HepG2 (cell line): ENCODE data around the gene PHF13. TPM values are rescaled to one million over a fixed set of nuclear protein-coding genes. Genes with fewer than 3 reads are reported as not detected.

ENCODE experiments used
- ATAC-seq: fragments of 200-7000 bp; cut with Tn5 transposase; 3 replicates; pipeline ENCODE4 v1.9.1; 2020; ENCODE audit warnings: mild to moderate bottlenecking, moderate library complexity
- BruUV-seq: library from RNA; stranded (reverse); fragments of 400-500 nt; replicated peaks from 2 replicates; lab custom pipeline; 2021; lab: Mats Ljungman, UMichigan
- CTCF ChIA-PET: fragments of 300-600 bp; formaldehyde crosslinking; extraction: SDS; loops from one replicate; lab custom pipeline; 2021; ENCODE audit warnings: low total read pairs, inconsistent platforms, low intra/inter-chr PET ratio; lab: Yijun Ruan, JAX
- POLR2A ChIA-PET: fragments of 350-600 bp; sonication (Branson Sonifier 250); formaldehyde crosslinking; loops from one replicate; lab custom pipeline; 2020; ENCODE audit warnings: antibody characterized with exemption, inconsistent platforms; lab: Yijun Ruan, JAX
- DNase-seq: peaks from one replicate; pipeline ENCODE4 v3.0.0-alpha.2; 2015; ENCODE audit warnings: low spot score
- FAIRE-seq: peaks from 3 replicates; lab custom pipeline; 2011; peaks lifted over from hg19 to GRCh38; lab: Jason Lieb, UNC
- H2AFZ ChIP-seq: one replicate; pipeline ENCODE4 v1.6.1; 2011; ENCODE audit warnings: low read length, inconsistent platforms
- H3K27ac ChIP-seq: fragments of 300-600 bp; 3 replicates; pipeline ENCODE4 v1.8.0; 2011; ENCODE audit warnings: mixed run types, mild to moderate bottlenecking, mixed read lengths, low read length, inconsistent platforms; ENCODE audit not compliant: insufficient read depth; ENCODE audit errors: extremely low read length
- H3K27me3 ChIP-seq, 2 experiments: fragments of 200-600 bp in 1 of 2; 2 replicates in 1 of 2; 3 replicates in 1 of 2; pipeline versions ENCODE4 v1.6.0 to v1.8.0; 2011; ENCODE audit warnings: low read length in 2 of 2, mild to moderate bottlenecking in 2 of 2, moderate library complexity in 2 of 2, inconsistent platforms in 1 of 2; ENCODE audit not compliant: insufficient read depth in 2 of 2, control insufficient read depth in 1 of 2
- H3K36me3 ChIP-seq, 2 experiments: fragments of 200-600 bp in 1 of 2; replicated peaks in 1 of 2; 2 replicates in 1 of 2; 3 replicates in 1 of 2; pipeline versions ENCODE4 v1.5.1 to v1.8.0; 2011; ENCODE audit warnings: low read length in 2 of 2, inconsistent platforms in 1 of 2; ENCODE audit not compliant: insufficient read depth in 2 of 2, control insufficient read depth in 1 of 2
- H3K4me1 ChIP-seq: 2 replicates; pipeline ENCODE4 v1.5.1; 2012; ENCODE audit warnings: low read length, inconsistent platforms; ENCODE audit not compliant: insufficient read depth
- H3K4me2 ChIP-seq: 2 replicates; pipeline ENCODE4 v1.6.0; 2011; ENCODE audit warnings: low read depth, low read length, inconsistent platforms
- H3K4me3 ChIP-seq, 3 experiments: fragments of 200-600 bp in 1 of 3; sonication (generic), shearing (Covaris generic) in 1 of 3; replicated peaks in 1 of 3; 2 replicates each; pipeline ENCODE4 v1.5.1; 2011 to 2016; ENCODE audit warnings: low read length in 3 of 3, inconsistent platforms in 2 of 3, low read depth in 2 of 3, mild to moderate bottlenecking in 2 of 3, control low read depth in 1 of 3, mixed read lengths in 1 of 3; ENCODE audit not compliant: insufficient read depth in 1 of 3
- H3K79me2 ChIP-seq: one replicate; pipeline ENCODE4 v1.6.1; 2011; ENCODE audit warnings: low read length, inconsistent platforms; ENCODE audit not compliant: insufficient read depth
- H3K9ac ChIP-seq: 2 replicates; pipeline ENCODE4 v1.6.0; 2011; ENCODE audit warnings: mild to moderate bottlenecking, low read depth, low read length, inconsistent platforms; ENCODE audit not compliant: insufficient read depth
- H3K9me3 ChIP-seq: 2 replicates; pipeline ENCODE4 v1.5.1; 2012; ENCODE audit warnings: mild to moderate bottlenecking, low read length
- H4K20me1 ChIP-seq: 2 replicates; pipeline ENCODE4 v1.6.0; 2011; ENCODE audit warnings: inconsistent platforms, mild to moderate bottlenecking, low read length, moderate library complexity; ENCODE audit not compliant: insufficient read depth
- CBFB ChIP-seq: sonication (generic); formaldehyde crosslinking; IDR thresholded peaks from 2 replicates; pipeline ENCODE4 v1.4.0; 2020; ENCODE audit warnings: missing genetic modification reagents
- ELF4 ChIP-seq: sonication (generic); formaldehyde crosslinking; IDR thresholded peaks from 2 replicates; pipeline ENCODE4 v1.5.0; 2020; ENCODE audit warnings: missing genetic modification reagents, mild to moderate bottlenecking, moderate library complexity, borderline replicate concordance
- SAP130 ChIP-seq: IDR thresholded peaks from 2 replicates; pipeline ENCODE4 v1.6.1; 2016; ENCODE audit warnings: low read depth
- SOX6 ChIP-seq, 2 experiments: fragments of 450-650 bp in 1 of 2; sonication (generic) in 1 of 2; formaldehyde crosslinking in 1 of 2; IDR thresholded peaks; 2 replicates each; pipeline versions ENCODE4 v1.4.0 to v1.6.1; 2017 to 2020; ENCODE audit warnings: antibody characterized with exemption in 1 of 2, mild to moderate bottlenecking in 1 of 2, missing genetic modification reagents in 1 of 2
- ZBTB1 ChIP-seq: sonication (generic); formaldehyde crosslinking; IDR thresholded peaks from 2 replicates; pipeline ENCODE4 v1.4.0; 2020; ENCODE audit warnings: missing genetic modification reagents, borderline replicate concordance
- WGBS: methylation state at CpG from one replicate; pipeline ENCODE4 v1.1.6; 2017; ENCODE audit warnings: low lambda C conversion rate; 5-methylcytosine and 5-hydroxymethylcytosine counted together
- in situ Hi-C: cut with HindIII; loops from 2 replicates; pipeline ENCODE4 v1.10.0; 2017; ENCODE audit warnings: low pct_unique_long_range_greater_than_20kb; ENCODE audit not compliant: extremely low pct_ligation_motif_present
- intact Hi-C: fragments of 100-400 bp; cut with micrococcal nuclease; formaldehyde crosslinking; loops from one replicate; pipeline ENCODE4 v1.10.0; 2022; ENCODE audit not compliant: unreplicated experiment
- polyA plus RNA-seq, 8 experiments: library from polyadenylated mRNA; depleted of rRNA in 3 of 8; stranded (reverse) in 7 of 8; unstranded in 1 of 8; fragments of >200 nt; fragmentation: Illumina TruSeq in 4 of 8; extraction: Trizol in 4 of 8; gene quantifications; 2 replicates each; pipeline versions ENCODE4 v1.2.1 to v1.2.3, GENCODE V29; 2011 to 2016; ENCODE audit warnings: low read depth in 4 of 8, missing spikeins in 1 of 8, mixed read lengths in 1 of 8; ENCODE audit not compliant: insufficient read depth in 1 of 8
- total RNA-seq, 5 experiments: library from RNA; depleted of rRNA; stranded (reverse); fragments of >200 nt; fragmentation: Illumina TruSeq; extraction: Trizol; gene quantifications; 2 replicates each; pipeline ENCODE4 v1.2.3, GENCODE V29; 2016; ENCODE audit warnings: low read depth in 1 of 5
- TF ChIP-seq, protein P1 (sequence below): sonication (generic); formaldehyde crosslinking; IDR thresholded peaks from 2 replicates; pipeline ENCODE4 v1.5.0; 2020; ENCODE audit warnings: mild to moderate bottlenecking, missing genetic modification reagents
- TF ChIP-seq, protein P2 (sequence below): sonication (generic); formaldehyde crosslinking; IDR thresholded peaks from 2 replicates; pipeline ENCODE4 v1.4.0; 2020; ENCODE audit warnings: missing genetic modification reagents

PHF13 gene
- total and polyA plus RNA-seq, 2 of the 13 experiments (the other 11 are each of a cell fraction or from before 2014, with no cell fraction given), result 4.7 to 7.4 TPM

DNA sequence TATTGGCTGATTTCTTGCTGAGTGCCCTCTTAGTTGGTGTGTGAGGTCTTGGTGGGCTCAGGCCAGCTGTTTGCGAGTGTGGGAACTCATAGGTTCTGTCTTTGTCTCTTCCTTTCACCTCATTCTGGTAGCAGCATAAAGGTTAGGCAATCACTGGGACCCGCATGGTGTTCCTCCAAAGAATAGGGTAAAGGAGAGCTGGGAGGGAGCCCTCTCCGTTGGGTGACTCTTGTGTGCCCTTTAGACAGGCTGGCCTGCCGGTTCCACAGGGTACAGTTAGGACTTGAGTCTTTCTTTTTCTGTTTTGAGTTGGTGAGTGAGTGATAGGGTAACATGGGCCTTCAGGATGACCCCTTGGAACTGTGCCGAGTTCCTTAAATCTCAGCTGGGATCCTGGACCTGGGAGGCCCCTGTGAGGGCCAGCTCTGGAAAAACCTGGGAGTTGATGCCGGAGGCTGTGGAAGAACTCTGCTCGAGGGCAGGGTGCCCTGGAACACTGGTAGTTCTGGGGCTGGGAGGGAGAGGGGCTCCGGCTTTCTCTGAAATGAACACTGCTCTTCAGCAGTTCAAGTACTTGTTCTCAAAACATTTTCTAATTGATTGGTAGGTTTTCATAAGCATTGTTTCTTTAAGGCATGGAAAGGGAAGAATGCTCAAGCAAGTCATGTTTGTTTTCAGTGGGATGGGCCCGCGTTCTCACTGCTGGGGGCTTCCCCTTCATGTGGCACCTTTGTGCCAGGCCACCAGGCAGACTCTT lies 9.0 kb downstream of the PHF13 start:
- 95% methylated on average over 8 of the region's 10 CpGs for WGBS
- Histone ChIP-seq H4K20me1 (no peaks in the 10 kb centered on the region; the same call in 1 of the 2 replicates), H3K27me3 (no peaks in the 10 kb centered on the region; a peak in 1 of 5 replicates), H3K79me2 (peaks cover 33% of the 10 kb centered on the region), H2AFZ (no peak overlapping the region), H3K4me1 (peaks cover 31% of the 10 kb centered on the region), H3K36me3 (peaks cover 20 to 65% of the 10 kb centered on the region in 2 experiments; a peak in 4 of 5 replicates), H3K4me2 (no peak overlapping the region), H3K9ac (no peak overlapping the region), H3K4me3 (no peak overlapping the region), H3K27ac (no peak overlapping the region), H3K9me3 (no peaks in the 10 kb centered on the region)
- TF ChIP-seq SOX6 (IDR thresholded peaks at IDR 0.05) (no peak), SOX6 (CRISPR knock-in tag; IDR thresholded peaks at IDR 0.05) (no peak), SAP130 (CRISPR knock-in tag) (no peak), CBFB (CRISPR knock-in tag) (no peak), ELF4 (CRISPR knock-in tag) (no peak), ZBTB1 (CRISPR knock-in tag) (no peak)
- TF ChIP-seq, protein P1, sequence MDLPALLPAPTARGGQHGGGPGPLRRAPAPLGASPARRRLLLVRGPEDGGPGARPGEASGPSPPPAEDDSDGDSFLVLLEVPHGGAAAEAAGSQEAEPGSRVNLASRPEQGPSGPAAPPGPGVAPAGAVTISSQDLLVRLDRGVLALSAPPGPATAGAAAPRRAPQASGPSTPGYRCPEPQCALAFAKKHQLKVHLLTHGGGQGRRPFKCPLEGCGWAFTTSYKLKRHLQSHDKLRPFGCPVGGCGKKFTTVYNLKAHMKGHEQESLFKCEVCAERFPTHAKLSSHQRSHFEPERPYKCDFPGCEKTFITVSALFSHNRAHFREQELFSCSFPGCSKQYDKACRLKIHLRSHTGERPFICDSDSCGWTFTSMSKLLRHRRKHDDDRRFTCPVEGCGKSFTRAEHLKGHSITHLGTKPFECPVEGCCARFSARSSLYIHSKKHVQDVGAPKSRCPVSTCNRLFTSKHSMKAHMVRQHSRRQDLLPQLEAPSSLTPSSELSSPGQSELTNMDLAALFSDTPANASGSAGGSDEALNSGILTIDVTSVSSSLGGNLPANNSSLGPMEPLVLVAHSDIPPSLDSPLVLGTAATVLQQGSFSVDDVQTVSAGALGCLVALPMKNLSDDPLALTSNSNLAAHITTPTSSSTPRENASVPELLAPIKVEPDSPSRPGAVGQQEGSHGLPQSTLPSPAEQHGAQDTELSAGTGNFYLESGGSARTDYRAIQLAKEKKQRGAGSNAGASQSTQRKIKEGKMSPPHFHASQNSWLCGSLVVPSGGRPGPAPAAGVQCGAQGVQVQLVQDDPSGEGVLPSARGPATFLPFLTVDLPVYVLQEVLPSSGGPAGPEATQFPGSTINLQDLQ (CRISPR knock-in tag), result no peak
- TF ChIP-seq, protein P2, sequence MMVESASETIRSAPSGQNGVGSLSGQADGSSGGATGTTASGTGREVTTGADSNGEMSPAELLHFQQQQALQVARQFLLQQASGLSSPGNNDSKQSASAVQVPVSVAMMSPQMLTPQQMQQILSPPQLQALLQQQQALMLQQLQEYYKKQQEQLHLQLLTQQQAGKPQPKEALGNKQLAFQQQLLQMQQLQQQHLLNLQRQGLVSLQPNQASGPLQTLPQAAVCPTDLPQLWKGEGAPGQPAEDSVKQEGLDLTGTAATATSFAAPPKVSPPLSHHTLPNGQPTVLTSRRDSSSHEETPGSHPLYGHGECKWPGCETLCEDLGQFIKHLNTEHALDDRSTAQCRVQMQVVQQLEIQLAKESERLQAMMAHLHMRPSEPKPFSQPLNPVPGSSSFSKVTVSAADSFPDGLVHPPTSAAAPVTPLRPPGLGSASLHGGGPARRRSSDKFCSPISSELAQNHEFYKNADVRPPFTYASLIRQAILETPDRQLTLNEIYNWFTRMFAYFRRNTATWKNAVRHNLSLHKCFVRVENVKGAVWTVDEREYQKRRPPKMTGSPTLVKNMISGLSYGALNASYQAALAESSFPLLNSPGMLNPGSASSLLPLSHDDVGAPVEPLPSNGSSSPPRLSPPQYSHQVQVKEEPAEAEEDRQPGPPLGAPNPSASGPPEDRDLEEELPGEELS, result no peak
- BruUV-seq, result TSS peak; percentile 7
- ChIA-PET POLR2A (interaction anchor here (1.6 to 3.1 kb wide), 2 partner anchors 18 to 162 kb away, joined by 3 to 19 read pairs; partner anchors contain the start of gene KLHL21), CTCF (no interaction called here)
- ATAC-seq (no peak), FAIRE-seq (no peak), DNase-seq (no peak)
- in situ Hi-C loops (no loop called here), intact Hi-C loops (no loop called here)
